ENCODE results near the gene GALNT12. TPM values are rescaled to one million over a fixed set of nuclear protein-coding genes. Genes with fewer than 3 reads are reported as not detected.

Gene GALNT12
- total RNA-seq, 1 experiment from 2014 or later: 31.2 TPM

DNA sequence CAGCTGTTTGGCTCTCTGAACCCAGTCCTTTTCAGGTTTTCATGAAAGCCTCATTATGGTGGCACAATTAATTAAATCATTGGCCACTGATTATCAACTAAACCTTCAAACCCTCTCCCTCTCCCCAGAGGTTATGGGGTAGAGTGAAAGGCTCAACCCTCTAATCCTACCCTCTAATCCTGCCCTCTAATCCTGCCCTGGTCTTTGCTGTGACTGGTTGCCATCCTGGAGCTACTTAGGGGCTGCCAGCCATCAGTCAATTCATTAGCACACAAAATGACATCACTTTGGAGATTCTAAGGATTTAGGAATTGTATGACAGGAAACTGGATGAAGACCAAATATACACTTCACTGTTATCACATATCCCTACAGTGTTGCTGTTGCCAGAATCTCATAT, 47.2 kb upstream of the GALNT12 start:
- BruUV-seq (replicated peaks): no TSS peak

More for the DNA sequence above, 47.2 kb upstream of the GALNT12 start:
- no peak for ATAC-seq
- intact Hi-C loops (cut with micrococcal nuclease): loop anchor here (5.0 kb wide), 1 partner anchor 233 kb away; no protein-coding TSS in a partner anchor
- no peak for DNase-seq (ENCODE audit: low read depth, low spot score)
- no peak for TF ChIP-seq ELF1 (IDR thresholded peaks at IDR 0.05; ENCODE audit: borderline replicate concordance, low read depth)
- no peak for TF ChIP-seq SP1 (IDR thresholded peaks at IDR 0.05; ENCODE audit: low read depth)
- no peak for TF ChIP-seq ZNF274 (IDR thresholded peaks at IDR 0.05; ENCODE audit: low read depth, low read length)
- TF ChIP-seq, protein P1, sequence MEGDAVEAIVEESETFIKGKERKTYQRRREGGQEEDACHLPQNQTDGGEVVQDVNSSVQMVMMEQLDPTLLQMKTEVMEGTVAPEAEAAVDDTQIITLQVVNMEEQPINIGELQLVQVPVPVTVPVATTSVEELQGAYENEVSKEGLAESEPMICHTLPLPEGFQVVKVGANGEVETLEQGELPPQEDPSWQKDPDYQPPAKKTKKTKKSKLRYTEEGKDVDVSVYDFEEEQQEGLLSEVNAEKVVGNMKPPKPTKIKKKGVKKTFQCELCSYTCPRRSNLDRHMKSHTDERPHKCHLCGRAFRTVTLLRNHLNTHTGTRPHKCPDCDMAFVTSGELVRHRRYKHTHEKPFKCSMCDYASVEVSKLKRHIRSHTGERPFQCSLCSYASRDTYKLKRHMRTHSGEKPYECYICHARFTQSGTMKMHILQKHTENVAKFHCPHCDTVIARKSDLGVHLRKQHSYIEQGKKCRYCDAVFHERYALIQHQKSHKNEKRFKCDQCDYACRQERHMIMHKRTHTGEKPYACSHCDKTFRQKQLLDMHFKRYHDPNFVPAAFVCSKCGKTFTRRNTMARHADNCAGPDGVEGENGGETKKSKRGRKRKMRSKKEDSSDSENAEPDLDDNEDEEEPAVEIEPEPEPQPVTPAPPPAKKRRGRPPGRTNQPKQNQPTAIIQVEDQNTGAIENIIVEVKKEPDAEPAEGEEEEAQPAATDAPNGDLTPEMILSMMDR (IDR thresholded peaks at IDR 0.05 in 2 of 3, conservative IDR thresholded peaks at IDR 0.05 in 1 of 3; ENCODE audit: borderline replicate concordance in 1 of 3, insufficient read depth in 1 of 3, low read depth in 2 of 3, low read length in 2 of 3): no peak
- TF ChIP-seq, protein P2, sequence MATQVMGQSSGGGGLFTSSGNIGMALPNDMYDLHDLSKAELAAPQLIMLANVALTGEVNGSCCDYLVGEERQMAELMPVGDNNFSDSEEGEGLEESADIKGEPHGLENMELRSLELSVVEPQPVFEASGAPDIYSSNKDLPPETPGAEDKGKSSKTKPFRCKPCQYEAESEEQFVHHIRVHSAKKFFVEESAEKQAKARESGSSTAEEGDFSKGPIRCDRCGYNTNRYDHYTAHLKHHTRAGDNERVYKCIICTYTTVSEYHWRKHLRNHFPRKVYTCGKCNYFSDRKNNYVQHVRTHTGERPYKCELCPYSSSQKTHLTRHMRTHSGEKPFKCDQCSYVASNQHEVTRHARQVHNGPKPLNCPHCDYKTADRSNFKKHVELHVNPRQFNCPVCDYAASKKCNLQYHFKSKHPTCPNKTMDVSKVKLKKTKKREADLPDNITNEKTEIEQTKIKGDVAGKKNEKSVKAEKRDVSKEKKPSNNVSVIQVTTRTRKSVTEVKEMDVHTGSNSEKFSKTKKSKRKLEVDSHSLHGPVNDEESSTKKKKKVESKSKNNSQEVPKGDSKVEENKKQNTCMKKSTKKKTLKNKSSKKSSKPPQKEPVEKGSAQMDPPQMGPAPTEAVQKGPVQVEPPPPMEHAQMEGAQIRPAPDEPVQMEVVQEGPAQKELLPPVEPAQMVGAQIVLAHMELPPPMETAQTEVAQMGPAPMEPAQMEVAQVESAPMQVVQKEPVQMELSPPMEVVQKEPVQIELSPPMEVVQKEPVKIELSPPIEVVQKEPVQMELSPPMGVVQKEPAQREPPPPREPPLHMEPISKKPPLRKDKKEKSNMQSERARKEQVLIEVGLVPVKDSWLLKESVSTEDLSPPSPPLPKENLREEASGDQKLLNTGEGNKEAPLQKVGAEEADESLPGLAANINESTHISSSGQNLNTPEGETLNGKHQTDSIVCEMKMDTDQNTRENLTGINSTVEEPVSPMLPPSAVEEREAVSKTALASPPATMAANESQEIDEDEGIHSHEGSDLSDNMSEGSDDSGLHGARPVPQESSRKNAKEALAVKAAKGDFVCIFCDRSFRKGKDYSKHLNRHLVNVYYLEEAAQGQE (IDR thresholded peaks at IDR 0.05; ENCODE audit: low read depth): no peak
- TF ChIP-seq CEBPB (IDR thresholded peaks at IDR 0.05; ENCODE audit: low read depth): no peak
- TF ChIP-seq TCF7L2 (IDR thresholded peaks at IDR 0.05; ENCODE audit: borderline replicate concordance, extremely low read depth, insufficient read depth, insufficient read length): no peak
- TF ChIP-seq POLR2A (IDR thresholded peaks at IDR 0.05; ENCODE audit: borderline replicate concordance, extremely low read depth, insufficient read depth, insufficient read length): no peak
- no peak for TF ChIP-seq EZH2 (IDR thresholded peaks at IDR 0.05)
- no peak for TF ChIP-seq FOSL1 (IDR thresholded peaks at IDR 0.05; ENCODE audit: low read depth)
- TF ChIP-seq YY1 (IDR thresholded peaks at IDR 0.05; ENCODE audit: extremely low read depth, insufficient replicate concordance, low read depth, low read length): no peak
- TF ChIP-seq EZH2phosphoT487 (IDR thresholded peaks at IDR 0.05; ENCODE audit: borderline replicate concordance): no peak
- TF ChIP-seq, protein P3, sequence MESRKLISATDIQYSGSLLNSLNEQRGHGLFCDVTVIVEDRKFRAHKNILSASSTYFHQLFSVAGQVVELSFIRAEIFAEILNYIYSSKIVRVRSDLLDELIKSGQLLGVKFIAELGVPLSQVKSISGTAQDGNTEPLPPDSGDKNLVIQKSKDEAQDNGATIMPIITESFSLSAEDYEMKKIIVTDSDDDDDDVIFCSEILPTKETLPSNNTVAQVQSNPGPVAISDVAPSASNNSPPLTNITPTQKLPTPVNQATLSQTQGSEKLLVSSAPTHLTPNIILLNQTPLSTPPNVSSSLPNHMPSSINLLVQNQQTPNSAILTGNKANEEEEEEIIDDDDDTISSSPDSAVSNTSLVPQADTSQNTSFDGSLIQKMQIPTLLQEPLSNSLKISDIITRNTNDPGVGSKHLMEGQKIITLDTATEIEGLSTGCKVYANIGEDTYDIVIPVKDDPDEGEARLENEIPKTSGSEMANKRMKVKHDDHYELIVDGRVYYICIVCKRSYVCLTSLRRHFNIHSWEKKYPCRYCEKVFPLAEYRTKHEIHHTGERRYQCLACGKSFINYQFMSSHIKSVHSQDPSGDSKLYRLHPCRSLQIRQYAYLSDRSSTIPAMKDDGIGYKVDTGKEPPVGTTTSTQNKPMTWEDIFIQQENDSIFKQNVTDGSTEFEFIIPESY (IDR thresholded peaks at IDR 0.05; ENCODE audit: extremely low read depth, insufficient replicate concordance, low read length): no peak
- no peak for TF ChIP-seq CBX3 (IDR thresholded peaks at IDR 0.05; ENCODE audit: low read depth)
- no peak for TF ChIP-seq SRF (IDR thresholded peaks at IDR 0.05; ENCODE audit: low read depth)
- H3K27me3 ChIP-seq (ENCODE audit: insufficient read depth, low read length): no peaks in the 10 kb centered on the region
- H3K79me2 ChIP-seq (ENCODE audit: insufficient read depth, low read length): no peaks in the 10 kb centered on the region
- H3K4me1 ChIP-seq (ENCODE audit: control insufficient read depth in 1 of 2, insufficient read depth in 2 of 2, low read length in 2 of 2): no peaks in the 10 kb centered on the region
- no peak overlapping the region for H3K4me3 ChIP-seq (replicated peaks in 1 of 2; ENCODE audit: low read depth in 1 of 2, low read length in 2 of 2)
- ChIA-PET POLR2A (no interaction called here), RAD21 (ENCODE audit: low non-redundant PET in 1 of 2, low total read pairs in 2 of 2, uncharacterized antibody in 2 of 2, unreplicated experiment in 2 of 2) (no interaction called here), CTCF (interaction anchor here (1.1 to 3.5 kb wide), 2 partner anchors 14 to 16 kb away, joined by 3 to 13 read pairs; no protein-coding TSS in a partner anchor)
- no peaks in the 10 kb centered on the region for H3K9me2 ChIP-seq (ENCODE audit: insufficient read depth)
- no peaks in the 10 kb centered on the region for H4K20me1 ChIP-seq (ENCODE audit: insufficient read depth)
- no peak overlapping the region for H3K27ac ChIP-seq (ENCODE audit: low read depth, low read length)
- H2AFZ ChIP-seq (ENCODE audit: low read depth, low read length, poor library complexity, severe bottlenecking): no peak overlapping the region
- H3K9me3 ChIP-seq (ENCODE audit: control insufficient read depth in 1 of 2, insufficient read depth in 1 of 2, low read depth in 1 of 2, low read length in 2 of 2): no peaks in the 10 kb centered on the region
- H3K9ac ChIP-seq (ENCODE audit: low read length): no peak overlapping the region
- H3K4me2 ChIP-seq (ENCODE audit: low read length): no peak overlapping the region
- peaks cover 3 to 5% of the 10 kb centered on the region in 2 experiments; a peak in 1 of 4 replicates for H3K36me3 ChIP-seq (ENCODE audit: control insufficient read depth in 1 of 2, insufficient read depth in 2 of 2, low read length in 2 of 2)
